Bronchial epithelial cell (primary cell): ENCODE results near the gene ZNF438. TPM values are rescaled to one million over a fixed set of nuclear protein-coding genes. Genes with fewer than 3 reads are reported as not detected.

Experiments used
- DNase-seq: peaks from one replicate; pipeline ENCODE4 v3.0.0-alpha.2; 2010; ENCODE audit warnings: low read depth
- FAIRE-seq: peaks from 2 replicates; lab custom pipeline; 2011; peaks lifted over from hg19 to GRCh38; lab: Jason Lieb, UNC
- H3K27me3 ChIP-seq: 2 replicates; pipeline ENCODE4 v1.5.1; 2011; ENCODE audit warnings: low read length; ENCODE audit not compliant: control insufficient read depth, insufficient read depth
- H3K36me3 ChIP-seq: 2 replicates; pipeline ENCODE4 v1.5.1; 2011; ENCODE audit warnings: low read length; ENCODE audit not compliant: control insufficient read depth, insufficient read depth
- H3K4me3 ChIP-seq: 2 replicates; pipeline ENCODE4 v1.5.1; 2011; ENCODE audit warnings: mild to moderate bottlenecking, low read depth, low read length, control low read depth
- CTCF ChIP-seq: IDR thresholded peaks from 2 replicates; pipeline ENCODE4 v1.5.1; 2011; ENCODE audit warnings: mild to moderate bottlenecking, moderate library complexity, low read length, control low read depth, inconsistent platforms; ENCODE audit not compliant: insufficient read depth, severe bottlenecking
- total RNA-seq: library from RNA; depleted of rRNA; stranded (reverse); fragments of >200 nt; gene quantifications from 2 replicates; pipeline ENCODE4 v1.2.1, GENCODE V29; 2014

Gene ZNF438
- total RNA-seq, 1 donor from 2014 or later: 0.79 TPM

- DNase-seq (no peak), FAIRE-seq (no peak)
- no peak for TF ChIP-seq CTCF
- Histone ChIP-seq H3K27me3 (no peaks in the 10 kb centered on the region), H3K36me3 (no peaks in the 10 kb centered on the region), H3K4me3 (no peak overlapping the region)
Observed at GRCh38 chr10:30917789-30918188, 113.9 kb downstream of the ZNF438 start.

GRCh38 chr10:30917067-30917466, 114.6 kb downstream of the ZNF438 start:
- Histone ChIP-seq H3K27me3 (no peaks in the 10 kb centered on the region), H3K4me3 (no peak overlapping the region), H3K36me3 (no peaks in the 10 kb centered on the region)
- TF ChIP-seq CTCF: no peak
- no peak for FAIRE-seq
- DNase-seq: no peak

GRCh38 chr10:30915146-30915545, 116.5 kb downstream of the ZNF438 start:
- Histone ChIP-seq H3K27me3 (no peaks in the 10 kb centered on the region), H3K36me3 (no peaks in the 10 kb centered on the region), H3K4me3 (no peak overlapping the region)
- DNase-seq (peak; percentile 22), FAIRE-seq (no peak)
- TF ChIP-seq CTCF: no peak

- TF ChIP-seq CTCF: no peak
- H3K27me3 ChIP-seq: no peaks in the 10 kb centered on the region
- FAIRE-seq (no peak), DNase-seq (no peak)
- no peaks in the 10 kb centered on the region for H3K36me3 ChIP-seq
- no peak overlapping the region for H3K4me3 ChIP-seq
Observed at GRCh38 chr10:30911303-30911863, 120.3 kb downstream of the ZNF438 start.

- FAIRE-seq (no peak), DNase-seq (no peak)
- Histone ChIP-seq H3K4me3 (no peak overlapping the region), H3K27me3 (no peaks in the 10 kb centered on the region), H3K36me3 (no peaks in the 10 kb centered on the region)
- TF ChIP-seq CTCF: no peak
Observed at GRCh38 chr10:30903397-30904138, 128.1 kb downstream of the ZNF438 start.
